Chondrocyte (in vitro differentiated cells): ENCODE results near the gene STAB1. TPM values are rescaled to one million over a fixed set of nuclear protein-coding genes. Genes with fewer than 3 reads are reported as not detected.

Experiments
- DNase-seq: peaks from one replicate; pipeline ENCODE4 v3.0.0; 2021; ENCODE audit warnings: mixed read lengths, low spot score
- H3K27ac Mint-ChIP-seq: one replicate; pipeline ENCODE4 v1.8.0; 2021; ENCODE audit warnings: mild to moderate bottlenecking, moderate library complexity, mixed read lengths; ENCODE audit not compliant: unreplicated experiment
- H3K27me3 Mint-ChIP-seq: 2 replicates; pipeline ENCODE4 v1.8.0; 2021; ENCODE audit warnings: low read depth, mixed read lengths
- H3K36me3 Mint-ChIP-seq: 2 replicates; pipeline ENCODE4 v1.8.0; 2021; ENCODE audit warnings: low read depth, mixed read lengths
- H3K4me1 Mint-ChIP-seq: 2 replicates; pipeline ENCODE4 v1.8.0; 2021; ENCODE audit warnings: low read depth, mild to moderate bottlenecking, mixed read lengths
- H3K4me3 Mint-ChIP-seq: one replicate; pipeline ENCODE4 v1.8.0; 2021; ENCODE audit warnings: mild to moderate bottlenecking, moderate library complexity, mixed read lengths; ENCODE audit not compliant: unreplicated experiment
- H3K9me3 Mint-ChIP-seq: 2 replicates; pipeline ENCODE4 v1.8.0; 2021; ENCODE audit warnings: low read depth, mixed read lengths
- CTCF ChIP-seq: fragments of 200-600 bp; sonication (generic); IDR thresholded peaks from 2 replicates; pipeline ENCODE4 v1.5.0; 2021; ENCODE audit warnings: antibody characterized with exemption, mild to moderate bottlenecking, moderate library complexity
- total RNA-seq: library from RNA; stranded (reverse); gene quantifications from 3 replicates; pipeline ENCODE4 v1.2.1, GENCODE V29; 2021

STAB1 gene
- total RNA-seq, 1 donor from 2014 or later: not detected

GRCh38 chr3:52506266-52506966 is 11.3 kb downstream of the STAB1 start:
- Mint-ChIP-seq H3K4me3 (no peak overlapping the region), H3K4me1 (peaks cover 5% of the 10 kb centered on the region), H3K9me3 (no peaks in the 10 kb centered on the region), H3K27me3 (no peaks in the 10 kb centered on the region), H3K36me3 (no peaks in the 10 kb centered on the region), H3K27ac (no peak overlapping the region)
- DNase-seq: no peak
- no peak for TF ChIP-seq CTCF

GRCh38 chr3:52507359-52507758 is 12.2 kb downstream of the STAB1 start:
- no peaks in the 10 kb centered on the region for H3K36me3 Mint-ChIP-seq
- no peaks in the 10 kb centered on the region for H3K9me3 Mint-ChIP-seq
- H3K4me3 Mint-ChIP-seq: no peak overlapping the region
- no peak for DNase-seq
- peaks cover 3% of the 10 kb centered on the region for H3K27me3 Mint-ChIP-seq
- no peak for TF ChIP-seq CTCF
- peak overlapping the region; percentile 4 for H3K27ac Mint-ChIP-seq
- H3K4me1 Mint-ChIP-seq: peaks cover 5% of the 10 kb centered on the region

- no peak for TF ChIP-seq CTCF
- peaks cover 3% of the 10 kb centered on the region for H3K27me3 Mint-ChIP-seq
- H3K27ac Mint-ChIP-seq: no peak overlapping the region
- no peaks in the 10 kb centered on the region for H3K36me3 Mint-ChIP-seq
- no peak overlapping the region for H3K4me3 Mint-ChIP-seq
- H3K4me1 Mint-ChIP-seq: peaks cover 5% of the 10 kb centered on the region
- no peak for DNase-seq
- no peaks in the 10 kb centered on the region for H3K9me3 Mint-ChIP-seq
These were observed 14.7 kb downstream of the STAB1 start for GRCh38 chr3:52509753-52510328.

GRCh38 chr3:52511509-52511908 is 16.4 kb downstream of the STAB1 start:
- TF ChIP-seq CTCF: no peak
- Mint-ChIP-seq H3K36me3 (no peaks in the 10 kb centered on the region), H3K4me3 (no peak overlapping the region), H3K27me3 (peaks cover 3% of the 10 kb centered on the region), H3K27ac (peak overlapping the region; percentile 22), H3K4me1 (peaks cover 5% of the 10 kb centered on the region), H3K9me3 (no peaks in the 10 kb centered on the region)
- no peak for DNase-seq

GRCh38 chr3:52512105-52512504 is 17.0 kb downstream of the STAB1 start:
- H3K9me3 Mint-ChIP-seq: no peaks in the 10 kb centered on the region
- H3K27ac Mint-ChIP-seq: no peak overlapping the region
- H3K4me1 Mint-ChIP-seq: peaks cover 5% of the 10 kb centered on the region
- TF ChIP-seq CTCF: no peak
- DNase-seq: no peak
- peaks cover 3% of the 10 kb centered on the region for H3K27me3 Mint-ChIP-seq
- no peak overlapping the region for H3K4me3 Mint-ChIP-seq
- H3K36me3 Mint-ChIP-seq: no peaks in the 10 kb centered on the region
